Hypothalamus (tissue), 51 donors: ENCODE data around the gene STK4.

Experiments used
- DNase-seq, 51 donors: peaks; one replicate each; lab custom pipeline; 2025; lab: John Stamatoyannopoulos, UW

Gene STK4

DNA sequence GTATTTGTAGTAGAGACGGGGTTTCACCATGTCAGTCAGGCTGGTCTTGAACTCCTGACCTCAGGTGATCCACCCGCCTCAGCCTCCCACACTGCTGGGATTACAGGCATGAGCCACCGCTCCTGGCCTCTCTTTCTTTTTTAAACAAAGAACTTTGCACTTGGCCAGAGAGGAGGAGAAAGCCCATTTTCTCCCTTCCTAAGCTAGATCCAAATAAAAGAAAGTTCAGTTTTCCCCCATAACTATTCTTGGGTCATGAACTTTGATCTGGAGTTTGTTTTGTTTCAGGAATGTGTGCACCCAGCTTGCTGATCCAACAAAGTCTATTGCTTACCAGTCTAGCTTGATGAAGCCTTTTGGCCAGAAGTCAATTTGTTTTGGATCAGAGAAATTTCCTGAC is 111.2 kb downstream of the STK4 start:
- no peak for DNase-seq

DNA sequence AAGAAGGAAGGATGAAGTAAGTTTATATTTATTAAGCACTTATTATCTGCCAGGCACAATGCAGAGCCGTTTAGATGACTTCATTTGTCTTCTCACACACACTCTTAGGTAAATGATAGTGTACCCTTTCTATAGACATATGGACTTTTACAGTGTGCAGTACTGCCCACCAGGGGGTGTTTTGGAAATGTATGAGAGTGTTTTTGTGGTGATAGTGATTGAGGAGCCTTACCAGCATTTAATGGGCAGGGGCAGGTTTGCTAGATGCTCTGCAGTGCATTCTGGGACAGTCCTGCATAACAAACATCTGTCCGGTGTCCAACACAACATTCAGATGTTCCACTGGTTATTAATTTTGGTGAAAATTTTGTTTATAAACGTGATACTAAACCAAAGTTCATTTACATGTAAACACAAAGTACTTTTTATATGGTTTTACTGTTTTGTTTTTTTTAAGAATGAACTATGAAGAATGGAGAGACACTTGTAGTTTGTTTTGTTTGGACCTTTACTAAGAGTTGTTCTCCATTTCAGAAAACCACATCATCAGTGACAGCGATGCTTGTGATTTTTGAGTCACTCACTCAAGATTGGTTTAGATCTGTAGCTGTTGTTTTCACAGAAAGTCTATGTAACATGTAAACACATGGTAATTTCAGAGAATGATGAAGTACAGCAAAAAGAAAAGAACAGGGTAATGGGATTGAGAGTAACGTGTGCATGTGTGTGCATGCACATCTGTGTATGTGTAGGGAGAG is 114.7 kb downstream of the STK4 start:
- DNase-seq: no peak

DNA sequence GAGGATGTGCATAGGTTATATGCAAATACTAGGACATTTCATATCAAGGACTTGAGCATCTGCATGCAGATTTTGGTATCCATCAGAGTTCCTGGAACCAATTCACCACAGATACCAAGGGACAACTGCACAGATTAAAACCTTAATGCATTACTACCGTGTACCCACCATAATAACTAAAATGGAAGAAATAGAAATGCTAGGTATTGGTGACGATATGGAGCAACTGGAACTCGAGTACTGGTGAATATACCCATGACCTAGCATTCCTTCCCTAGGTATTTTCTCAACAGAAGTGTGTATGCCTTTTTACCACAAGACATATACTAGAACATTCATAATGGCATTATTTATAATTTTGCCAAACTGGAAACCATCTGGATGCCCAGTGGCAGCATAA is 116.2 kb downstream of the STK4 start:
- DNase-seq: no peak

DNA sequence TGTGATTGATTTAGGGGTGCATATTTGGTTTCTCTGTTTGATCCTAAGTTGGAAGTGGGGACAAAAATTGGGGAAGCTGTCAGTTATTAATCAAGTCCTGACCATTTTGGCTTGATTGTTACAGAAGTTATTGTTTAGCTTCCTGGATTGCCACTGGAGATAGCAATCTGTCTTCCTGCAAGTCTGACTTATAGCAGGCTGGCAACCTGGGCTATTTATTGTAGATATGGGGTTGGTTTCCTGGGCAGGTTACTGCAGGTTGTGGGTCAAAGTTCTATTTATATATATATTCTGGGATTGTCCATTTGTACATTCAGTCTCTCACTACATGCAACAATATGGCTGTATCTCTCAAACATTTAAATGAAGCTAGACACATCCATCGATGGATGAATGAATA is 116.8 kb downstream of the STK4 start:
- no peak for DNase-seq

DNA sequence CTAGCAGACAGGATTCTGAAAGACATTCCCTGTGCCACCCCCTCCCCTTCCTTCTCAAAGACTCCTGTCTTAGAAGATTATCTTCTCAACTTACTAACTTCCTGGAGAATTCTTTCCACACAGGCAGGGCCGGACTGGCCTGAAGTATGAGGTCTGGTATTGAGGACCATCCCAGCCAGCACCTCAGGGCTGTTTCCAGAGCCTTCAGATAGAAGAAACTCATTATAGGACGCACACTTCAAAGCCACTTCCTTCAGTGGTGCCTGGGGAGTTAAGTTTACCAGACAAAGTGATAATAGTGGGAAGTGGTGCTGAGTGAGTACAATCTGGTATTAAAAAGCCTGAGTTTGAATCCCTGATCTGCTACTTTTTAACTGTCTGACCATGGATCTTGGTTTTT is 119.0 kb downstream of the STK4 start:
- no peak for DNase-seq

DNA sequence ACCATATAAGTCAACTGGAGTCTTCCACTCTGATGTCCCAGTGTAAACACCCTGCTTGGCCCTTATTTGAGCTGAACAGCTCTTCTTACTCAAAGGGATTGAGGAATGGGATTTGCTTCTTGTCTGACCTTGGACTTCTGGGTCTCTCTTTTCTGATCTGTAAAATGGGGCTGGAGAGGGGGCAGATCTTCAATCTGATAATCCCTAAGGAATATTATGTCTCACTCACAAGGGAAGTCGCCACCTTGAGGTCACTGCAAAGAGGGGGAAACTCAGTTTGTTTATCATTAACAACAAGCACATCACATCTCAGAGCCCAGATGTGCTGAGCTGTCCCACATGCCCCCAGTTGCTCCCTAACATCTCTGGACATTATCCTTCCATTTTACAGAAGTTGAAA is 119.6 kb downstream of the STK4 start:
- no peak for DNase-seq

DNA sequence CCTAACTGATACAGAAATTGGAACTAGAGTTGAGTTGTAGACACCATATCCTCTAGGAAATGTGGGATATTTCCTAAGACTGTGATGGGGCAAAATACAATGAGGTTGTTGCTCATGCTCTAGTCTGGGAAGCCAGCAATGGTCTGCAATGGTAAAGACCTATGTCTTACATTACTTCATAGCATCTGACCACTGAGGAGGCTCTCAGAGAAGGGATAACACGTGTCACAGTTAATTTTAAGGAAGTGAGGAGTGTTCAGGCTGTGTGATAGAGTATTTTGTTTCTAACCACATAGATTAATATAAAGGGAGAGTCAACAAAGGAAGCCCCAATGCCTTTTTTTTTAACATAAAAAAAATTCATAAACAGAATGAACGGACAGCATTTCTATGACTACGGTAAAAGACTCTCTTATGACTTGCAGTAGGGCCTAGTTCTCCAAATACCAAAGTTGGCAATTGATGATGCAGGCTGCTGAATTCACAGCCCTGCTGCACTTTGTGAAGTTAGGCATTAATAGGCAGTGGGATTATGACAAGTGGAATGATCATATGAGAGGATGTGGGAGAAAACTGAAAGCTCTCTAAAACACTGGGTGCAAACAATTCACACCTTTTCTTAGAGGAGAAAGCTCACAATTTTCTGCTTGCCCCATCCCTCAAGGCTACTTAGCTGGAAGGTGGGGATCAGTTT is 120.9 kb downstream of the STK4 start:
- no peak for DNase-seq

DNA sequence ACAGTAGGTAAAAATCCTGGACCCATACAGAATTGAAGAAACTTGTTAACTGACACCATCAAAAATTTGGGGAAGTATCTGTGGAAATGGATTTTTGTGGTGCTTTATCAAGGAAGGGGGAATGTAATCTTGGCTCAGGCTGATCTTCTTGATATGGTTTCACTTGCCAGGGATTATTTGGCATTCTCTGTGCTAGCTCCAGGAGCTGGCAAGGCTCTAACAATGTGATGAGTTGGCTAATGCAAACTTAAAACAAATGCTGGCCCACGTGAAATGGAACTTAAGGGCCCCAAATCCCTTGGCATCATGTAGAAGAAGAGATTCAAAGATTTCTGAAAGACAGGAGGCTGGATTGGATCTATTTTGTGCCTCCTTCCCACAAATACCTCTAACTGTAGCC is 121.5 kb downstream of the STK4 start:
- DNase-seq: no peak

DNA sequence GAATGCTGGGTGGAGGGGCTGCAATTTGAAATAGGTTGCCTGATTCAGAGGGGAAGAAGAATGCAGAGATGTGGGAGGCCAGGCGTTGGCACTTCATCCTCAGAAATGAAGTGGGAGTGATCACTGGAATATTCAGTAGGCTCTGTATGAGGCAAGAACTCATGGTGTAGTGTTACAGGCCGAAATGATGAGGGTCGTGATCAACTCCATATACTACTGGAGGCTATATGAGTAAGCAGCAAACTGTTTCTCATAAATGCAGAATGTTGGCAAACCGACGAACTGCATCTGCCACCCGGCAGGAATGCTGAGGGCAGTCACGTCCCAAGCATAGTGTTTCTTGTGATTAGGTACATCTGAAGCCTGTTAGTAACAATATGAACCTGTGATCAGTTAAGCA is 121.9 kb downstream of the STK4 start:
- DNase-seq: peak in 1 of 51 donors; percentile 35

DNA sequence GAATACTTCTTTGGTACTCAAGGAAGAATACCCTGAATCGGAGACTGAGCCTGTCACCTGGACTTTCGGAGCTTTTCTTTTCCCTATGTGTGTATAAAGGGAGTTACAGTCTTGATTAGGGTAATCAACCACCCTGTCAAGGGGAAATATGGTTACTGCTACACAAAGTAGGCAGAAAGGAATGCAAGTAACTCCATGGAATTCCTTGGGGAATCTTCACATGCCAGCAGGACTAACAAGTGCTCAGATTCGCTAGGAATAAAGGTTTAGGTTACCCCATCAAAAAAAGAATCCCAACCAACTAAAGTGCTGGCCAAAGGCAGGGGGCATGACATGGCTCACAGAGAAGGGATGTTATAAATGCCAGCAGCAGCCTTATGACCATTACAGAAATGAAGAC is 124.2 kb downstream of the STK4 start:
- no peak for DNase-seq

DNA sequence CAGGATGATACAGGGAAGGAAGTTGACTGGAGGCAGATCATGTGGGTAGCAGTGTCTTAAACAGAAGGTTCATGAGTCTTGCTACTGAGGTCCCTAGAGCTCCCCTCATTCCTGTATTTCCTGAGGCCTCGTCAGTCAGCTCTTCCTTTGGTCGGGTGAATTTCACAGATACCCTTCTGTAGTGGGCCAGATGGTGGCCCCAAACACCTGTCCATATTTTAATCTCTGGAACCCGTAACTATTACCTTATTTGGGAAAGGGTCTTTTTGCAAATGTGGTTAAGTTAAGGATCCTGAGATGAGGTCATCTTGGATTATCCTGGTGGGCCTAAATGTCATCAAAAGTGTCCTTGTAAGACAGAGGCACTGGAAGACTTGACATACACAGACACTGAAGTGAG is 125.1 kb downstream of the STK4 start:
- DNase-seq: no peak

DNA sequence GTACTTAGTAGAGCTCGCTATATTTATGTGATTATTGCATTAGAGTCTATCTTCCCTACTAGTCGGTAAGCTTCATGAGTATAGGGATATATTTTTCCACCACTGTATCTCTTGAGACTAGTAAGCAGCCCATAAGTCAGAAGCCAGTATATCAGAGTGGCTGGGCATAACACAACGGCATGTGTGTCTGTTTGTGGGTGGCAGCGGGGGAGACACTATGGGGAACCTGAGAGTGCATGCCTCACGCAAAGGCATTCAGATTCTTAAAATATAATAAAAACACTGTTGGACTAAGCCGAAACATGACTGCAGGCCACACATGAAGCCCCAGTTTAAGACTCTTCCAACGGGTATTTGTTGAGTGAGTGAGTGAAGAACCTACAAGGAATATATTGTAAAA is 126.6 kb downstream of the STK4 start:
- DNase-seq: no peak

DNA sequence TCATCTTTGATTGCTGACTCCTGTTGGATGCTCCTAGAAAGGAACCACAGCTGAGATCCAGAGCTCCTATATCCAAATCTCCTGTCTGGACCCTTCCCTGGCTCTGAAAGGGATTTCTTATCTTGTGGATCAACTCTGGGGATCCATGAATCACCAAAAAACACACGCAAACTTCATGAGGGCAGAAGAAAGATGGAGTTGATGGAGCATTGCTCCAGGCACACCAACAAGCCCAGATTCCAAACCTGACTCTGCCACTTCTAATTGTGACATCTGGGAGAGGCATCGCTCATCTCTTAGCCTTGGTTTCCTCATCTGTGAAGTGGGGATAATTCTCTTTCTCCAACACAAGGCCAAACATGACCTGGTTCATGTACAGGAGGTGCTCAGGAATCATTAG is 127.9 kb downstream of the STK4 start:
- DNase-seq: no peak

DNA sequence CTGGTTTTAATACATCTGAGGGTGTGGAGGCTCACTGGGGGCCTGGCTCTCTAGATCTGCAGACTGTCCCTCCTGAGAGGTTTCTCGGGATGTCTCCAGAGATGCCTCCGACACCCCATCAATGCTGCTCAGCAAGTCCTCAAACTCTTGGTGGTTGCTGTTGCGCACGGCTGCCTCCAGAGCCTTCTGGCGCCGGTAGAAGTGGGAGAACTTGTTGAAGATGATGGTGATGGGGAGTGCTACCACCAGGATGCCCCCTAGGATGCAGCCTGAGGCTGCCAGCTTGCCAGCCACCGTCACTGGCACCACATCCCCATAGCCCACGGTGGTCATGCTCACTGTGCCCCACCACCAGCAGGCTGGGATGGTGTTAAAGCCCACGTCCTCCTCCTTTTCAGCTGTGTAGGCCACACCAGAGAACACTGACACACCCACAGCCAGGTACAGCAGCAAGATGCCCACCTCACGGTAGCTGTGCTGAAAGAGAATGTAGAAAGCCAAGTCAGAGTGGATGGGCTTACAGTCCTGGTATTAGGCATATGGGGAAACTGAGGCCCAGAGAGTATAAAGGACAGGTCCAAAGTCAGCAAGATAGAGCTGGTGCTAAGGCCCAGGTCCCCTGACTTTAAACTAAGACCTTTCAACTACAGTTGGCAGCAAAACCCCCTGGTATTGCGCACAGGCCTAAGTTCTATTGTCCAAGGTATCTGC is 128.7 kb downstream of the STK4 start:
- no peak for DNase-seq

DNA sequence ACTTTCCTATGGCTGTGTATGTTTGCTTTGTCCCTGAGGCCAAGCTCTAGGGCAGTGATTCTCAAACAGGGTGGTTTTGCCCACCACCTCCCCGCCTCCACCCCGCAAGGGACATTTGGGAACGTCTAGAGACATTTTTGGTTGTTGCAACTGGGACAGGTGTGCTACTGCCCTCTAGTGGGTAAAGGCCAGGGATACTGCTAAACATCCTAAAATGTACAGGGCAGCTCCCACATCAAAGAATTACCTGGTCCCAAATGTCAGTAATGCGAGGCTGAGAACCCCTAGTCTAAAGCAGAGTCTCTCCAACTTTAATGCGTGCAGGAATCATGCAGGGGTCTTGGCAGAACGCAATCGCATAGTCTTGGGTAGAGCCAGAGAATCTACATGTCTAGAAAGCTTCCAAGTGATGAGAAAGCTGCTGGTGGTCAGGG is 129.5 kb downstream of the STK4 start:
- peak in 34 of 51 donors; percentile 9 to 68 (median 29) for DNase-seq

DNA sequence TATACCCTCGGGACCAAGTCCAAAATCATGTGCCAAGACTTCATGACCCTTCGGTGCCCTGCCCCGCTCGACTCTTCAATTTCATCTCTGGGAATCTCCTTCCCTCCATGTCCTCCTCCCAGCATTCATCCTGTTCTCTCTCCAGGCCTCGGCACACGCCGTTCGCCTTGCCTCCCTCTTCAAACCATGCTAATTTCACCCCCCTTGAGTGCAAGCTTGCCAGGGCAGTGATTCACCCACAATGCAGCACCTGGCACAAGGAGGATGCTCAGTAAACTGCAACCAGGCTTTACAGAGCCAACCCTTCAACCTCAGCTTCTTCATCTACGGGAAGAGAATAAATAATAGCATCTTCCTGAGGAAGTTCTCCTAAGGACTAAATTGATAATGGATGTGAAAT is 130.5 kb downstream of the STK4 start:
- no peak for DNase-seq

DNA sequence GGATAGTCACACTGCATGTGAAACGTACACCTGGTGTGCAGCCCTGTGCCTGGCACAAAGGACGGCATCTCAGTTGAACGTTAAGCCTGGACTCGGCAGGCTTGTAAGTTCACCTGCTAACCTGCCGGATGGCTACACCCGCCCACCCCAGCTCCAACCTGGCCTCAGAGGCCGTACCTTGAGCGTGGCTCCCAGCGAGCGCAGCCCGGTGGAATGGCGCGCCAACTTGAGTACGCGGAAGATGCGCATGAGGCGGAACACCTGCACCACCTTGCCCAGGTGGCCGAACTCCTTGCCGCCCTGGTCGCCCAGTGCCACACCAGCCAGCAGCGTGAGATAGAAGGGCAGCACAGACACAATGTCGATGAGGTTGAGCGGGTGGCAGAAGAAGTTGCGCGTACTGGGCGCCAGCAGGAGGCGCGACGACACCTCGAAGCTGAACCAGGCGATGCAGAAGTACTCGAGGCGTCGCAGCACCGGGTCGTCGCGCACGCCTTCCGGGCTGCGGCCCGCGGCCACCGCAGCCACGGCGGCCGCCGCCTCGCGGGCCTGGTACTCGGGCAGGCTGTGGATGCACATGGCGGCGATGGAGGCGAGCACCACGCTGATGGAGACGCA is 131.3 kb downstream of the STK4 start:
- DNase-seq: peak in 2 of 51 donors; percentile 3 to 8

DNA sequence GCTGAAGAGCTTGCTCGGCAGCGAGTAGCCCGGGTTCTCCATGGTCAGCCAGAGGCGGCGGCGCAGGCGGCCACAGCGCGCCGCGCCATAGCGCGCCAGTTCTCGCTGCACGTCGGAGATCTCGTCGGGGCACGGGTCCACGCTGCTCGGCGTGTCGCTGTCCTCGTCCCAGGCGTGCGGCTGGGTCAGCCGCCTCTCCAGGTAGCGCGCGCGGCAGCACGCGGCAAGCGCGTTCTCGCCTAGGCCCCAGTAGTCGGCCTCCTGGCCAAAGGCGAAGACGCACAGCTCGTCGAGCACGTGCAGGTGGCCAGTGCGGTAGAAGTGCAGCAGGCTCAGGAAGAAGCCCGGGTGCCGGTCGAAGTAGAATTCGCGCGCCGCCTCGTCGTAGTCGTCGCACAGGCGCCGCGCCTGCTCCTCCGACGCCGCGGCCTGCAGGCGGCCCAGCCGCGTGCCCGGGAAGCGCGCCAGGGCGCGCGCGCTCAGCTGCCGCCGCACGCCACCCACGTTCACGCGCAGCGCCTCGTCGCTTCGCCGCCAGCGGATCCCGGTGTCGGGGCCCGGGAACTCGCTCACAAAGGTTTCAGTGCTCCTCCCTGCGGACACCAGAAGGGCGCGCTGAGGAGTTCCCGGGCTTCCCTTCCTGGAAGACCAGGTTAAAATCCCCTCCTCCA is 131.9 kb downstream of the STK4 start:
- peak in 2 of 51 donors; percentile 13 for DNase-seq

DNA sequence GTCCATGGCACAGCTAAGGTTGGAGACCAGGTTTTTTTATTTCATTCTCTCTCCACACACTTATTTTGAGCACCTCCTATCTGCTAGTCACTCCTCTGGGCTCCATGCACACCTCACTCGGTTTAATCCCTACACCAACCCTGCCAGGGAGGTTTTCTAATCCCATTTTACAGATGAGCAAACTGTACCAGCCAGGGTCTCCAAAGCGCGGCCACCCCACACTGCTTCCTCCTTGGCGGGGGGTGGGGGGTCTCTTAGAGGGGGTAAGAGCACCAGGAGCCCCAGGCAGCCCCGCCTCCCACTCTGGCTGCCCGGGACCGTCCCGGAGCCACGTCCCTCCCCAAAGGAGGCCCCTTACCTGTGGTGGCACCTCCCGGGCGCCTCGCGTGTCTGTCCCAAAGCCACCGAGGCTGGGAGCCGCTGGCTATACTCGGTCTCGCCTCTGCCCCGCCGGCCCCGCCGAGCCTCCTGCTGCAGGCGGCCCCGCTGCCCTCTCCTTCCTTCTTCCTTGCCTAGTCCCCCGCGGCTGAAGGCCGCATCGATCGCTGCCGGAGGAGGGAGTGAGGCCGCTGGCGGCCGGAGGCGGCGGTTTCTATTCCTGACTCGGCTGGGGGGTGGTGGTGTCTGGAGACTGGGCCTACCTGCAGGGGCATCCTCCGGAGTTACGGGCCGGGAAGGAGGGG is 134.4 kb downstream of the STK4 start, which contains the start of gene KCNS1:
Gene KCNS1, minus strand, starts transcription at position 565 of the 683 bp plus-strand sequence. CDS start 1,891 bp downstream, outside the sequence.
- peak in 2 of 51 donors; percentile 7 to 11 for DNase-seq

DNA sequence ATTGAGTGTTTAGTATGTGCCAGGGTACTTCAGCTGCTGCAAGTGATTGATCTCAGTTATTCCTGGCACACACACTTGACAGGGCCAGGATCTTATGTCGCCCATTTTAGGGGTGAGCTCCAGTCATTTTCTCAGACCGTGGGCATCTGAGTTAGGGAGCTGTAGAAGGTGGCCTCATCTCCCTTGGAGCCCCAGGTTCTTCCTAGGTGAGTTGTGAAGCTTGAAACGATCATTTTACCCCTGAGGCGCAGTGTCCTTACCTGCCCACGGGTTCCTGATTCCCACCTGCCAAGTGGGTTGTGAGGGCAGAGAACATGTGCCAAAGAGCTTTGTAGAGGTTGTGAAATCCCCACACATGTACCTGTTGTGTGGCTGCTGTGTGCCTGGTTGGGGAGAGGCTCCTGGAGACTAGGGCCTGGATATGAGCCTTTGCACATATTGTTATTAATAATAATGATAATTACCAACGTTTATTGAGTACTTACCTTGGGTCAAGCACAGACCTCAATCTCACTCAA is 135.1 kb downstream of the STK4 start:
- DNase-seq: no peak
